ENCODE measurements around the gene PLEKHA8. TPM values are rescaled to one million over a fixed set of nuclear protein-coding genes. Genes with fewer than 3 reads are reported as not detected.

PLEKHA8 gene
- total and polyA plus RNA-seq, 10 of the 15 experiments (the other 5 are each of a cell fraction or from before 2014, with no cell fraction given), result 1.1 to 13.2 (median 5.7) TPM

GRCh38 chr7:29989257-29989995 lies 38.8 kb upstream of the PLEKHA8 start, which contains the start of gene SCRN1 (continued):
- TF ChIP-seq RELA (IDR thresholded peaks at IDR 0.05; ENCODE audit: borderline replicate concordance, partially characterized antibody) (no peak), NFYA (IDR thresholded peaks at IDR 0.05; ENCODE audit: borderline replicate concordance, low read depth, low read length) (no peak), ESRRA (IDR thresholded peaks at IDR 0.05; ENCODE audit: low read length) (no peak), EGR1 (IDR thresholded peaks at IDR 0.05; ENCODE audit: borderline replicate concordance in 1 of 2, low read depth in 2 of 2, low read length in 2 of 2) (peak in 1 of 2 experiments; percentile 58; a peak in 1 of 3 replicates), NKRF (conservative IDR thresholded peaks at IDR 0.05) (peak; percentile 28), BRCA1 (IDR thresholded peaks at IDR 0.05; ENCODE audit: low read depth, low read length) (no peak), IRF5 (IDR thresholded peaks at IDR 0.05; ENCODE audit: borderline replicate concordance) (no peak), PBX3 (IDR thresholded peaks at IDR 0.05; ENCODE audit: insufficient replicate concordance, low read depth, low read length) (no peak), BCL3 (IDR thresholded peaks at IDR 0.05; ENCODE audit: borderline replicate concordance, insufficient read depth, low read depth, low read length, poor library complexity, severe bottlenecking) (no peak), HCFC1 (IDR thresholded peaks at IDR 0.05; ENCODE audit: low read length) (no peak), NR2F1 (conservative IDR thresholded peaks at IDR 0.05) (no peak; the same call in 1 of the 2 replicates), PML (IDR thresholded peaks at IDR 0.05; ENCODE audit: low read length) (no peak; the same call in 1 of the 2 replicates), TCF3 (IDR thresholded peaks at IDR 0.05; ENCODE audit: borderline replicate concordance, insufficient read depth, low read depth, low read length) (0 out of 2 replicates have a peak, but pooled peaks have one; percentile 48)
